Small intestine (tissue), 16 donors: Measurements from ENCODE around the gene LDB3. TPM values are rescaled to one million over a fixed set of nuclear protein-coding genes. Genes with fewer than 3 reads are reported as not detected.

ENCODE experiments used
- DNase-seq, 2 donors: peaks; one replicate each; pipeline versions ENCODE4 v3.0.0 to v3.0.0-alpha.2; 2013
- FAIRE-seq: peaks from 2 replicates; lab custom pipeline; 2012; peaks lifted over from hg19 to GRCh38; lab: Jason Lieb, UNC
- H3K27ac ChIP-seq, 3 donors: one replicate each; pipeline ENCODE4 v1.5.1; 2013; ENCODE audit warnings: low read length in 2 of 3, mild to moderate bottlenecking in 2 of 3, control low read depth in 1 of 3, inconsistent platforms in 1 of 3, low read depth in 1 of 3, moderate library complexity in 1 of 3
- H3K27me3 ChIP-seq, 3 donors: one replicate each; pipeline ENCODE4 v1.6.1; 2013; ENCODE audit warnings: low read length in 3 of 3, inconsistent platforms in 1 of 3; ENCODE audit not compliant: control insufficient read depth in 3 of 3, insufficient read depth in 3 of 3
- H3K36me3 ChIP-seq, 3 donors: one replicate each; pipeline ENCODE4 v1.6.1; 2013; ENCODE audit warnings: low read length in 3 of 3, inconsistent platforms in 1 of 3, low read depth in 1 of 3, mild to moderate bottlenecking in 1 of 3, moderate library complexity in 1 of 3; ENCODE audit not compliant: control insufficient read depth in 3 of 3, insufficient read depth in 2 of 3
- H3K4me1 ChIP-seq, 3 donors: one replicate each; pipeline ENCODE4 v1.6.1; 2013; ENCODE audit warnings: low read length in 2 of 3, inconsistent platforms in 1 of 3, low read depth in 1 of 3, mild to moderate bottlenecking in 1 of 3, moderate library complexity in 1 of 3; ENCODE audit not compliant: control insufficient read depth in 3 of 3, insufficient read depth in 2 of 3
- H3K4me3 ChIP-seq, 3 donors: one replicate each; pipeline ENCODE4 v1.5.1; 2013; ENCODE audit warnings: low read length in 3 of 3, control low read depth in 1 of 3, inconsistent platforms in 1 of 3, low read depth in 1 of 3, mild to moderate bottlenecking in 1 of 3, moderate library complexity in 1 of 3
- H3K9me3 ChIP-seq, 2 donors: one replicate each; pipeline ENCODE4 v1.6.1; 2013; ENCODE audit warnings: low read depth in 1 of 2, low read length in 1 of 2; ENCODE audit not compliant: control insufficient read depth in 2 of 2, insufficient read depth in 1 of 2
- WGBS, 3 donors: extraction: QIAGEN DNeasy Blood & Tissue Kit; methylation state at CpG; one replicate each; pipeline ENCODE4 v1.1.7; 2013; 5-methylcytosine and 5-hydroxymethylcytosine counted together
- long read RNA-seq, 10 donors: transcript quantifications; one replicate each; lab custom pipeline, GENCODE V29; 2026
- polyA plus RNA-seq, 4 donors: library from polyadenylated mRNA; stranded (reverse) in 3 of 4; unstranded in 1 of 4; fragments of 200-250 nt in 3 of 4; fragments of 120-200 nt in 1 of 4; gene quantifications; one replicate each; pipeline versions ENCODE4 v1.2.1 to v1.2.3, GENCODE V29; 2013
- donor health status: healthy with polysubstance abuse.
- donor health status: control.
- donor health status: control.
- donor health status: Bipolar disorder and iron deficiency.
- donor health status: healthy.

LDB3 gene, protein sequence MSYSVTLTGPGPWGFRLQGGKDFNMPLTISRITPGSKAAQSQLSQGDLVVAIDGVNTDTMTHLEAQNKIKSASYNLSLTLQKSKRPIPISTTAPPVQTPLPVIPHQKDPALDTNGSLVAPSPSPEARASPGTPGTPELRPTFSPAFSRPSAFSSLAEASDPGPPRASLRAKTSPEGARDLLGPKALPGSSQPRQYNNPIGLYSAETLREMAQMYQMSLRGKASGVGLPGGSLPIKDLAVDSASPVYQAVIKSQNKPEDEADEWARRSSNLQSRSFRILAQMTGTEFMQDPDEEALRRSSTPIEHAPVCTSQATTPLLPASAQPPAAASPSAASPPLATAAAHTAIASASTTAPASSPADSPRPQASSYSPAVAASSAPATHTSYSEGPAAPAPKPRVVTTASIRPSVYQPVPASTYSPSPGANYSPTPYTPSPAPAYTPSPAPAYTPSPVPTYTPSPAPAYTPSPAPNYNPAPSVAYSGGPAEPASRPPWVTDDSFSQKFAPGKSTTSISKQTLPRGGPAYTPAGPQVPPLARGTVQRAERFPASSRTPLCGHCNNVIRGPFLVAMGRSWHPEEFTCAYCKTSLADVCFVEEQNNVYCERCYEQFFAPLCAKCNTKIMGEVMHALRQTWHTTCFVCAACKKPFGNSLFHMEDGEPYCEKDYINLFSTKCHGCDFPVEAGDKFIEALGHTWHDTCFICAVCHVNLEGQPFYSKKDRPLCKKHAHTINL
- 1 to 10 TPM in 3 of 4 donors, under 1 TPM in 1; 0.45 to 2.2 (median 1.4) TPM for polyA plus RNA-seq
- long read RNA-seq, donor 1: 0 reads
- long read RNA-seq, donor 2: 0 reads
- long read RNA-seq, donor 3: 0 reads
- long read RNA-seq, donor 4: 0 reads
- long read RNA-seq, donor 5: 0 reads
- long read RNA-seq, donor 6: 0 reads
- long read RNA-seq, donor 7: 0 reads
- long read RNA-seq, donor 8: 0 reads
- long read RNA-seq, donor 9: 0 reads
- long read RNA-seq, donor 10: 0 reads

DNA sequence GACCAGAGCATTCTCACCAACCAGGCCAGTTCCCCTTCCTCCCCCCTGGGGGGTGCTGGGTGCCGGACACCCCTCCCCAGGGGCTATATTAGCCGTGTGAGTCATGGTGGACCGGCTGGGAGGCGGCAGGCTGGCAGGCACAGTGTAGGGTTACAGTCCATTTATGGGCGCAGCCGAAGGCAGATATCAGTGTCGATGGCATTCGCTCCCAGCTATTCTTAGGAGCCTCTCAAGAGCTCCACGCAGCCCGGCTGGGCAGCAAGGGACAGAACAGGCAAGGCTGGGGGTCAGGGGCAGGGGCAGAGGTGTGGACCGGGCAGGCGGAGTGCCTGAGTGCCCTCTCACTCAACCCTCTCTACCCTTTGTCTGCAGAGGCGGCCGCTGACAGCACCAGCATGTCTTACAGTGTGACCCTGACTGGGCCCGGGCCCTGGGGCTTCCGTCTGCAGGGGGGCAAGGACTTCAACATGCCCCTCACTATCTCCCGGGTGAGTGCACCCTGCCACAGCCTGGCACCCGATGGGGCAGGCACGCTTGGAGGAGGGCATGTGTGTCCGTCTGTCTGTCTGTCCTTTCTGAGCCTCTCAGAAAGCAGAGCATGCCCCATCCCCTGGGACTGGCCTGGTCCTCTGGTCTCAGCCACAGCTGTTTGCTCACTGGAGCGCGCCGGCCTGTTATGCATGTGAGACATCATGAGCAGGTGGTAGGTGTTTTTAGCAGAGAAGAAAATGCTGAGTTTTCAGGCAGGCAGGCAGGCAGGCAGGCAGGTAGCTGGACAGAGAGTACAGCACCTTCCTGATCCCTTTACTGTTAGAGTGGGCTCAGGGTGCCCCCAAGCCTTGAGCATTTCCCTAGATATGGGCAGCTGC is at the start of gene LDB3:
LDB3 (plus strand) TSS at position 215 of the 869 bp plus-strand sequence; CDS start at position 396, 181 bp downstream.
- DNase-seq: peak in 1 of 2 donors; percentile 28
- H3K27ac ChIP-seq: peak within 1 kb of the TSS in 1 of 3 donors; percentile 42
- FAIRE-seq: no peak
- peaks cover 0 to 31% (median 0%) of the 10 kb centered on the region in 3 donors for H3K4me1 ChIP-seq
- H3K36me3 ChIP-seq: peaks cover 0 to 2% (median 0%) of the 10 kb centered on the region in 3 donors
- H3K4me3 ChIP-seq: no peak within 1 kb of the TSS
- no peaks in the 10 kb centered on the region for H3K27me3 ChIP-seq
- no peaks in the 10 kb centered on the region for H3K9me3 ChIP-seq
- 45 to 64% (median 56%) methylated on average over 23 of the region's 23 CpGs for WGBS, 3 donors

DNA sequence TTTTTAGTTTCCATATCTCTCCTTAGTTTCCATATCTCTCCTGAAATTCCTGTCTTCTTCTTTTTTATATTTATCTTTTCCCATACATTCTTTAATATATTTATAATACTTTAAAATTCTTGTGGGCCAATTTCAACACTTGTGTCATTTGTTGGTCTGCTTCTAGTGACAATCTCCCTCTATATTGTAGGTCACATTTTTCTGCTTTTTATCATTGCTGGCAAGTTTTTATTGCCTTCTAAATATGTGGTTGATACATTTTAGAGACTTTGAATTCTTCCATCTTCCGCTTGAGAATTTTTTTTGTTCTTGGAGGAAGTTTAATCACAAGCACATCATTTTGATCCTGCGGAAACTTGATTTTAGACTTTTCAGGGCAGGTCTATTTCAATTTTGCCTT is 40.0 kb upstream of the LDB3 start:
- Histone ChIP-seq H3K4me1 (peaks cover 0 to 12% (median 3%) of the 10 kb centered on the region in 3 donors), H3K9me3 (no peaks in the 10 kb centered on the region), H3K4me3 (no peak overlapping the region), H3K27ac (no peak overlapping the region), H3K36me3 (no peaks in the 10 kb centered on the region), H3K27me3 (peaks cover 0 to 11% (median 7%) of the 10 kb centered on the region in 3 donors)
- no peak for FAIRE-seq
- no peak for DNase-seq
- WGBS, 3 donors: 93 to 98% (median 96%) methylated on average over 2 of the region's 2 CpGs

DNA sequence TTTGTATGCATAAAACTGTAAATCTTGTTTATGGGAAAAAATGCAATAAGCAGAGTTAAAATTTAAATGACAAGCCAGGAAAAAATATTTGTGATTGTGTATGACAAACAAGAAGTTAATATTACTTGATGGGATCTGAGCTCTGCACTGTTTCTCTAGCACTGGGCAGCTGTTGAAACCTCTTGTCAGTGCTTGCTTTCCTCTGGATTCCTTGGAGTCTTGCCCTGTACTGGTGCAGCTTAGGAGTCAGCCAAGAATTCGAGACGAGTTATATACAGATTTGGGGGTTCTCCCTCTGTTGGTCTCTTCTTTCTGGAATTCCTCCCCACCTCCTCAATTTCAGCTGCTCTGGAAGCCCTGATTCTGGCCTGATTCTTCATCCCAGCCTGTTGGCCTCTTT is 38.2 kb upstream of the LDB3 start:
- peaks cover 0 to 12% (median 3%) of the 10 kb centered on the region in 3 donors for H3K4me1 ChIP-seq
- 24 to 49% (median 37%) methylated on average over 2 of the region's 2 CpGs for WGBS, 3 donors
- no peak overlapping the region for H3K4me3 ChIP-seq
- H3K27me3 ChIP-seq: peaks cover 0 to 13% (median 11%) of the 10 kb centered on the region in 3 donors
- H3K36me3 ChIP-seq: no peaks in the 10 kb centered on the region
- no peaks in the 10 kb centered on the region for H3K9me3 ChIP-seq
- H3K27ac ChIP-seq: no peak overlapping the region
- DNase-seq: no peak
- no peak for FAIRE-seq

DNA sequence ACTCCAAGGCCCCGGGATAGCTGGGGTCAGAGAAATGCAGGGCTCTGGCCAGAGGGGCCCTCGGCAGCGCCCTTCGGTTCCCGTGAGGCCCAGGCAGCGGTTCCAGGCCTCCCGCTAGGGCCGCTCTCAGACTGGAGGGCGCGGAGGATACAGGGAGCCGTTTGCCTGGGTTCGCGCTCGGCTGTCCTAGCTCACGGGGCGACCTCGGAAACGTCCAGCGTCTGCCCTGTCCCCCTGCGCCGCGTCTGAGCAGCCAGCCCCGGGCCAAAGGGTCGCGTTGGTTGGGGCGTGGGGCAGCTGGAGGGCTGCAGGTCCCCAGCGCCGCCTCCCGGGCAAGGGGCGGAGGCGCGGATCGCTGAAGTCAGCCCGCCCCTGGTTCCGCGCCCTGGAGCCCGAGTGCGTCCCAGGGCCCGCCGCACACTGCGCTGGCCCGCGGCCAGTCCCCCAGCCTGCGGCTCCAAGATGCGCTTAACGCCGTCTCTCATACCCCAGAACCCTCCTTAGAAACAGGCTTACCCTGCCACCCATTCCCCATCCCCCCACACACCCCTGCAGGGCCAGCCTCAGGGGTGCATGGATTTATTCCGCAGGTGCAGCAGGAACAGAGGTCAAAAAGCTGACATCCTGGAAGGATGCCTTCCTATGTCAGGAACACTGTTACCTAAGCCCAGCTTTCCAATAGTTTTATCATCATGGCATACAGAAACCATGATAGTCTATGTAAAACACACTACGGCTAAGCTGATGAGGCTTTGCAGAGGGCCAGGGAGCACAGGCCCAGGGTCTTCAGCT is 36.1 kb upstream of the LDB3 start:
- peak overlapping the region in 2 of 3 donors; percentile 18 to 42 for H3K4me3 ChIP-seq
- peaks cover 0 to 12% (median 3%) of the 10 kb centered on the region in 3 donors for H3K4me1 ChIP-seq
- peak; percentile 12 to 73 for DNase-seq

DNA sequence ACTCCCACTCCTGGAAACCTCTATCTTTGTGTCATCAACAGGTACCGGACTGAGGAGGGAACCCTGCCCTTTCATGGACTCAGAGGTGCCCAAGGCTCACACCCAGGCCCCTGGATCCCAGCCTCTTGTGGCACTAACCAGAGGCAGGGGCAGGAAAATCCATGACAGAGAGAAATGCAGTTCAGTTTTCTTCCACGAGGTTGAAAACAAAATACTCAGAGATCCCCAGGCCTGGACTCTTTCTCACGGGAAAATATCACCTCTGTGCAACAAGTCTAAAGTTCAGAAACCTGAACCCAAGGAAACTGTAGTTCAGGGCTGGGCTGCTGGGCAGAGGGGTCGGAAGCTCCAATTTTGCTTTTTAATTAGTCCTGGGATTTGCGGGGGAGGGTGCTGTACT is 35.4 kb upstream of the LDB3 start:
- peaks cover 0 to 13% (median 11%) of the 10 kb centered on the region in 3 donors for H3K27me3 ChIP-seq
- H3K36me3 ChIP-seq: no peaks in the 10 kb centered on the region
- peaks cover 0 to 12% (median 3%) of the 10 kb centered on the region in 3 donors for H3K4me1 ChIP-seq
- DNase-seq (peak in 1 of 2 donors; percentile 43), FAIRE-seq (no peak)
- H3K9me3 ChIP-seq: no peaks in the 10 kb centered on the region
- 31 to 54% (median 33%) methylated on average over 5 of the region's 5 CpGs for WGBS, 3 donors
- H3K27ac ChIP-seq: no peak overlapping the region
- H3K4me3 ChIP-seq: no peak overlapping the region

More for the DNA sequence above, 36.1 kb upstream of the LDB3 start:
- no peak for FAIRE-seq
- Histone ChIP-seq H3K27ac (no peak overlapping the region), H3K9me3 (no peaks in the 10 kb centered on the region), H3K36me3 (no peaks in the 10 kb centered on the region), H3K27me3 (peaks cover 0 to 13% (median 11%) of the 10 kb centered on the region in 3 donors)
- WGBS, 3 donors: 5 to 6% (median 6%) methylated on average over 34 to 49 of the region's 49 CpGs

DNA sequence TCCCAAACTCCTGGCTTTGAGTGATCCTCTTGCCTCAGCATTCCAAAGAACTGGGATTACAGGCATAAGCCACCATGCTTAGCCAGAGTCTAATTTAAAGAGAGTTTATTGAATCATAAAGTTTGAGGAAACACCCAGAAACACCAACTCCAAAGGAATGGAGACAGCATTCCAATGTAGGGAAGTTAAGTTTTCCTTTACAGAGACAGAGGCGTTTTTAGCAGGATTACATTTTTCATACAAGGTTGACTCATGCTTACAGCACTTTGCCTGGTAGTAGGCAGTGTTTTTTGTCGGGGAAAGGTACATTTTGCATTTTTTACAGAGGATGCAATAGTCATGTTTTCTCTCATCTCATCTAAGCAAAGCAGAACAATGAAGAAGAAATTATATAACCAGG is 32.9 kb upstream of the LDB3 start:
- Histone ChIP-seq H3K4me3 (no peak overlapping the region), H3K36me3 (no peaks in the 10 kb centered on the region), H3K27me3 (peaks cover 0 to 13% (median 11%) of the 10 kb centered on the region in 3 donors), H3K9me3 (no peaks in the 10 kb centered on the region), H3K27ac (no peak overlapping the region), H3K4me1 (peaks cover 0 to 12% (median 3%) of the 10 kb centered on the region in 3 donors)
- DNase-seq (no peak), FAIRE-seq (no peak)
- WGBS, 3 donors: 59 to 74% (median 68%) methylated on average over 2 of the region's 2 CpGs

DNA sequence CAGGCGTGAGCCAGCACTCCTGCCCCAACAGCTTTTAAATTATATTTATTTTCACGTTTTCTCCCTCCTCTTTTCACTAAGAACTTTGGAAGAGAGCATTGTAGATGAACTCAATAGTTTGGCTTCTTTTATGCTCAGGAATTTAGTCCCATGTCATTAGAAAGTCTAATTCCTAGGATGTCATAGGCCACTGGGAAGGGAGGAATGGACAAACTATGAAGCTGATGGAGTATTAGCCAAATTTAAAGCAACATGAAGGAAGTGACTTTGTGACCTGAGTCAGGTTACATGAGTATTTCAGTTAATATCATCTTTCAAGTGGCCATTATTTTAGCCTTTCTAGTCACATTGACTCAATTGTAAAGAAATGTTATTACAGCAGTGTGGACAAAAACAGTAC is 32.0 kb upstream of the LDB3 start:
- DNase-seq (no peak), FAIRE-seq (no peak)
- Histone ChIP-seq H3K4me1 (peaks cover 0 to 12% (median 3%) of the 10 kb centered on the region in 3 donors), H3K4me3 (no peak overlapping the region), H3K9me3 (no peaks in the 10 kb centered on the region), H3K36me3 (no peaks in the 10 kb centered on the region), H3K27ac (no peak overlapping the region), H3K27me3 (peaks cover 0 to 10% (median 6%) of the 10 kb centered on the region in 3 donors)
- WGBS, 3 donors: 78 to 93% (median 81%) methylated on average over 2 of the region's 2 CpGs
